ENCODE data around the gene PIK3R1.
"Not testable (repeated sequence)": the region's sequence is repeated elsewhere in the genome, so short reads cannot be mapped to it uniquely, and the experiment has no call there.

The PIK3R1 gene

GRCh38 chr5:68226546-68227073 lies 11.1 kb downstream of the PIK3R1 start:
- no peak for DNase-seq (ENCODE audit: low read depth)

GRCh38 chr5:68227532-68228160 lies 12.1 kb downstream of the PIK3R1 start:
- DNase-seq (ENCODE audit: low read depth) = no peak

- no peak for DNase-seq (ENCODE audit: low read depth)
These were observed 13.9 kb downstream of the PIK3R1 start for GRCh38 chr5:68229416-68229815.

GRCh38 chr5:68230285-68230684 lies 14.7 kb downstream of the PIK3R1 start:
- DNase-seq (ENCODE audit: low read depth) = no peak

GRCh38 chr5:68231414-68232076 lies 16.0 kb downstream of the PIK3R1 start:
- DNase-seq (ENCODE audit: low read depth) = no peak

GRCh38 chr5:68232277-68232676 lies 16.7 kb downstream of the PIK3R1 start:
- no peak for DNase-seq (ENCODE audit: low read depth)

GRCh38 chr5:68233075-68233474 lies 17.5 kb downstream of the PIK3R1 start:
- no peak for DNase-seq (ENCODE audit: low read depth)

GRCh38 chr5:68235229-68235628 lies 19.7 kb downstream of the PIK3R1 start:
- DNase-seq (ENCODE audit: low read depth) = not testable (repeated sequence)

- DNase-seq (ENCODE audit: low read depth) = no peak
These were observed 22.2 kb downstream of the PIK3R1 start for GRCh38 chr5:68237715-68238114.

GRCh38 chr5:68239487-68239886 lies 23.9 kb downstream of the PIK3R1 start:
- peak; percentile 71 for DNase-seq (ENCODE audit: low read depth)

- DNase-seq (ENCODE audit: low read depth) = no peak
These were observed 24.6 kb downstream of the PIK3R1 start for GRCh38 chr5:68240202-68240601.

- no peak for DNase-seq (ENCODE audit: low read depth)
These were observed 25.2 kb downstream of the PIK3R1 start for GRCh38 chr5:68240771-68241170.

GRCh38 chr5:68242743-68243142 lies 27.2 kb downstream of the PIK3R1 start:
- no peak for DNase-seq (ENCODE audit: low read depth)

GRCh38 chr5:68243251-68243650 lies 27.7 kb downstream of the PIK3R1 start:
- DNase-seq (ENCODE audit: low read depth) = no peak

GRCh38 chr5:68243681-68244080 lies 28.1 kb downstream of the PIK3R1 start:
- DNase-seq (ENCODE audit: low read depth) = no peak

- no peak for DNase-seq (ENCODE audit: low read depth)
These were observed 29.8 kb downstream of the PIK3R1 start for GRCh38 chr5:68245319-68245718.

- DNase-seq (ENCODE audit: low read depth) = no peak
These were observed 31.2 kb downstream of the PIK3R1 start for GRCh38 chr5:68246802-68247201.

- no peak for DNase-seq (ENCODE audit: low read depth)
These were observed 32.1 kb downstream of the PIK3R1 start for GRCh38 chr5:68247627-68248026.

GRCh38 chr5:68248896-68249295 lies 33.3 kb downstream of the PIK3R1 start:
- DNase-seq (ENCODE audit: low read depth) = no peak

GRCh38 chr5:68249520-68249919 lies 34.0 kb downstream of the PIK3R1 start:
- no peak for DNase-seq (ENCODE audit: low read depth)

GRCh38 chr5:68250661-68251298 lies 35.2 kb downstream of the PIK3R1 start:
- no peak for DNase-seq (ENCODE audit: low read depth)

- DNase-seq (ENCODE audit: low read depth) = peak; percentile 24
These were observed 35.8 kb downstream of the PIK3R1 start for GRCh38 chr5:68251386-68251785.

All from T follicular helper cell (primary cell).